GM18868 (cell line): ENCODE measurements around the gene PYROXD2.

Experiments
- ATAC-seq: cut with Tn5 transposase; IDR thresholded peaks from one replicate; pipeline ENCODE4 v1.9.1; 2021; ENCODE audit warnings: mild to moderate bottlenecking, moderate library complexity; ENCODE audit not compliant: unreplicated experiment

Gene PYROXD2

GRCh38 chr10:98416606-98417388 lies 1.8 kb upstream of the PYROXD2 start:
- ATAC-seq = no peak

- ATAC-seq = no peak
These were observed 743 bp upstream of the PYROXD2 start for GRCh38 chr10:98415731-98416119.

DNA sequence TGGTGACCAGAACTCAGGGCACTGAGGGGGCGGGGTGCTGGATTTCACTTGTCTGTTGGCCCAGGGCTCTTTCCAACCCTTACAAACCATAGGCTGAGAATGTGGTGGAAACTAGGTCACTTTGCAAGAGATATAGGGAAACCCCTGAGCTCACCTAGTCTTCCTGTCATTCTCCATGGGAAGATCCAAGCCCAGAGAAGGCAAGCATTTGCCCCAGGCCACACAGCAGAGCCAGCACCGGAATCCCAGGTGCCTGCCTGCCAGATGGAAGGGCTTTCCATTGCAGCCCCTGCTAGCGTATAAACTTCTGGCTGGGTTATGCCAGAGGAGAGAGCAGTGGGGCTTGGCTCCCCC lies 427 bp downstream of the PYROXD2 start:
- peak; percentile 13 for ATAC-seq

- no peak for ATAC-seq
These were observed 3.2 kb downstream of the PYROXD2 start for GRCh38 chr10:98411768-98412167.

DNA sequence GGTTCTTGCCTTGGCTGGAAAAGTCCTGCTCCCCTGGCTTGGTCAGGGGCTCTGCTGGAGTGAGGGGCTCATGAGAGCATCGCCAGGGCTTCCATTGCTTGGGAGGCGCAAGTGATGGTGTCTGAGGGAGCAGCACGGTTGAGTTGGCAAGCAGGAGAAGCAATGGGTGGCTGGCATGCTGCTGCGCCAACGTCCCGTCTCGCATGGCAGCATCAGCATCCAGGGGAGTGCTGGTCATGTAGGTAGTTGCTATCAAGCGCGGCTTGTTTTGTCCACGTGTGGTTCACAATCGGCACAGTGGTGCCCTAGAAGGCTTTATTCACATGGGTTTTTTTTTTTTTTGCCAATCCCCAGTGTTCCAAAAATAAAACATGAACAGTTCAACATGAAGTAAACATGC lies 3.8 kb downstream of the PYROXD2 start:
- no peak for ATAC-seq

- no peak for ATAC-seq
These were observed 4.2 kb downstream of the PYROXD2 start for GRCh38 chr10:98410759-98411158.

GRCh38 chr10:98410135-98410743 lies 4.7 kb downstream of the PYROXD2 start:
- no peak for ATAC-seq

DNA sequence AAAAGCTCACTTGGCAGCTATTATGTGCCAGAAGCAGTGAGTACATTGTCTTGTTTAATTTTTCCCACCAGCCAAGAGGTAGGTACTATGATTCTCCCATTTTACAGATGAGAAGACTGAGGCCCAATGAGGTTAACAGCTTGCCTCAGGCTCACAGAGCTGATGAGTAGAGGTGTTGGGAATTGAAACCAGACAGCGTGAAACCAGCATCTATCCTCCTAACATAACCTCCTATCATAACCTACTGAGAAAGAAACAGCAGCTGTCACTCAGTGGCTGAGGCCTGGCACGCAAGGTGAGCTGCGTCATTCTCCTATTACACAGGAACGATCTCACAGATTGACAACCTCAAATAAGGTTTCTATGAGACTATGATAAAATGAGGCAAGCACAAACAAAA lies 6.2 kb downstream of the PYROXD2 start:
- no peak for ATAC-seq

- ATAC-seq = no peak
These were observed 7.2 kb downstream of the PYROXD2 start for GRCh38 chr10:98407744-98408241.

DNA sequence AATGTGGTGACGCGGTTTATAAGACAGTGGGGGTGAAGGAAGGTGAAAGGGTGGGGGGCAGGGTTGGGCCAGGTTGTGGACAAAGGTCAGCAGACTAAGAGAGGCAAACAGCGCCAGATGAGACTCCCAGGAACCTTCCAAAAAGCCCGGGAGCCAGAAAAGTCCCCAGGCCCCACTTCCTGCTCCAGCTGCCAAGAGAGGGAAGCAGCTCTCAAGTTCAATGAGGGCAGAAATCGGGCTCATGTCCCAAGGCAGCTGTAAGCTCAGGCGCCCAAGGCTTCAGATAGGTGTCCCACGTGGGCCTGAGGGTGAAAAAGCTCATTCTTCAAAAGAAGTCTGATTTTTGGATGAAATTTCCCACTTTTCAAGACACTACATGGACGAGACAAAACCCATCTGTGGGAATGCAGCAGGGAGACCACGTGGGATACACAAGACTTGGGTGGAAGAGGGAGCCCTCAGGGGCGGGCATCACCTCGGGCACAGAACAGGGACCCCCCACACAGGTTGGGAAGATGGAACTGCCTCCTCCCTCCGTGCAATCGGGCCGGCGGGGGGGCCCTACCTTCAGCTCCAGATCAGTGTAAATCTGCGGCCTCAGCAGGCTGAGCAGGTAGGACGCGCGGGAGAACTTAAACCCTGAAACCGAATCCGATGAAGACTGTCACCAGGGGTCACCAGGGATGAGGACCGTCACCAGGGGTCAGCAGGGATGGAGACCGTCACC lies 7.8 kb downstream of the PYROXD2 start:
- ATAC-seq = no peak

DNA sequence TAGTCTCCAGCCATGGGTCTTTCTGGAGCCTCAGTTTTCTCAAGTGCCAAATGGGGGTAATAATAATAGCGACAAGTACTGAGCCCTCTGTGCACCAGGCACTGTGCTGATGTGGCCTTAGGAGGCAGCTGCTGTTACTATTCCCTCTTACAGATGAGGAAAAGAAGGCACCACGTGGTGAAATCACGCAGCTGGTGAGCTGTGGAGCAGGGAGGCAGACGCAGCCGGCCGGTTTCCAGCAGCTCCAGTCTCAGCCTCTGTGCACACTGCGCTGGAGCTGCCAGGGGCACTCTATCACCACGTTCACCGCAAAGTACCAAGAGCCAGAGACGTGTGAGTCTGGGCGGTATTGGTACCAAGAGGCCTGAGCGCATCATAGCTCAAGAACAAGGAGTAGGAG lies 9.6 kb downstream of the PYROXD2 start:
- no peak for ATAC-seq

DNA sequence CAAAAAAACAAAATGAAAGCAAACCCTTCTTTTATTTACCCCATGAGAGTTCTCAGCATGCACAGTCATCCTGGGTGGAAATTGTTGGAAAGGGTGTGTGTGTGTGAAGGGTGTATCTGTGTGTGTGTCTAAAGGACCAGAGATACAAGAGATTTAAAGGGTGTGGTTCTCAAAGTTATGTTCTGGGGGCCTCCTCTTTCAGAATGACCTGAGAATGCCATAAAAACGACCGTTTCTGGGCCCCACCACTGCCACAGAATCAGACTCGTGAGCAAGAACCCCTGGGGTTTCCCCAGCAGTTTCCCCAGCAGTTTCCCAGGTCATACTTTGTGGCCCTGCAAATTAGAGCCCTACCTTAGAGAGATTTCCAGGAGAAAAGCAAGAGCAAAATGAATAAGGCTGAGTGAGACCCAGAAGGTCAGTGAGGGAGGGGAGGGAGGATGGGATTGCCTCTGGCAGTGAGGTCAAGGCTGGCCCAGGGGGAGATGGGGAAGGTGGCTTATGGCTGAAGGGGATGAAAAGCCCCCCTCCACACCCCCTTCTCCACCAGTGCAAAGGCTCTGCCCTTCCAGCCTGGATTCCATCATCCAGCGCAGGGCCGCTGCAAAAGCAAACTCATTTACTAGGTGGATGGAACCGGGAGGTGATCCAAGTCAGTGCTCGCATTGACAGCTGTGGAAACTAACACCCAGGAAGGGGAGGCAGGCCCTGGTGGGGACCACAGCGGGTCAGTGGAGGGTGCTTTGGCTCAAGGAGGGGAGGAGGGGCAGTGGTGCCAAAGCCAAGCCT lies 10.2 kb downstream of the PYROXD2 start:
- ATAC-seq = peak; percentile 80

- ATAC-seq = no peak
These were observed 11.0 kb downstream of the PYROXD2 start for GRCh38 chr10:98403812-98404504.

DNA sequence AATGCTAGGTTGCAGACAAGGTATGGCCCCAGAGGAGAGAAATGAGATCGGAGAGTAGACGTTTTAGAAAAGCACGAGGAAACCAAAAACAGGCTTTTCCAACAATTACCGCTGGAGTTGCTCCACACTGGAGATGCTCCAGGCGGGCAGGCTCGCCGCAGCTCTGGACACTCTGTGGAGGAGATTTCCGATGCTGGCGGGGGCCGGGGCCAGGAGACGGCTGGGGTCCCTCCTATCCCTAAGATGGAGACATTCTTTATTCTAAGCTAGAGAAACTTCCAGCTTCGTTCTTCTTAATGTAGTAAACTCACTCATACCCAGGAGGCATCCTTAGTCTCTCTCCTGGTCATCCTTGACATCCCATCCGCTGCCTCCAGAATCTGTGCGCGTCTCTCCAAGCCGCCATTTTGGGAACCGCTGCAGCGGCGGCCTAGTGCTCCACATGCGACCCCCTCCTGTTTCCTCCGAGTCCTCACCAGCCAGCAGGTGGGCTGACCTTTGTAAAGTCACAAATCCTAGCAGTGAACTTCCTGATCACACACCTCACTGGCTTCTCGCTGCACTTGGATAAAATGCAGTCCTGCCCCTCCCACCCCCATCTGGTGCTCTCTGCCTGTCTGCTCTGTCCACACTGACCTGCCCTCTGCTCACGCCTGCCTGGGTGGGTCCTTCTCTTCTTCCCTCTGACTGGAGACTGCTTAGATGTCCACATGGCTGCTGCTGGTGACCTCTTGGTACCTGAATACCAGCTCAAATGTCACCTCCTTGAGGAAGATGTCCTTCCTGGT lies 11.9 kb downstream of the PYROXD2 start:
- no peak for ATAC-seq

GRCh38 chr10:98402478-98402877 lies 12.5 kb downstream of the PYROXD2 start:
- ATAC-seq = no peak

DNA sequence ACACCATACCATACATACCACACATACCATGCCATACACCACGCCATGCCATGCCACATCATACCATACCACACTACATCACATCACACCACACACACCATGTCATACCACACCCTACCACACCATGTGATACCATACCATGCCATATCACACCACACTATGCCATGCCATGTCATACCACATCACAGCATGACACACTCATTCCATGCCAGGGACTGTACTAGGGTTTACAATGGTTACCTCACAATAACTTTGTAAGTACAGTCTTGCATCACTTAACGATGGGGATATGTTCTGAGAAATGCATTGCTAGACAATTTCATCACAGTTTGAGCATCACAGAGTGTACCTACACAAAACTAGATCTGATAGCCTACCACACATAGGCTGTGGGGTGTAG lies 14.5 kb downstream of the PYROXD2 start:
- ATAC-seq = no peak

DNA sequence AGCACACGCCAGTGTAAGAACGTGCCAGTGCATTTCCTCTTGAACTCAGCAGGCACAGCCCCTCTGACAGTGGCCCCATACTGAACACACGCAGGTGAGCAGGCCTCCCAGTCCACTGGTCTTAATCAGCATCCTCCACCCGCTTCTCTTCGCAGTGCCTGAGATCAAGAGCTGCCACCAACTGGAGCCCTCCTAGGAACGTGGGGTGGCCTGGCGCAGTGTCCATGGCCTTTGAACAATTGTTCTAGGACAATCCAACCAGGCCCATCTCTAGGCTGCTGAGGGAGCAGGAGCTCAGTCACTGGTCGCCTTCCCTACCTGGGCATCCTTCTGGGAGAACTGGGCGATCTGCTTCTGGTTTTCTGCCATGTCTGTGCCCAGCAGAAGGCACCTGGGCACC lies 15.2 kb downstream of the PYROXD2 start:
- ATAC-seq = no peak

GRCh38 chr10:98397089-98397600 lies 17.8 kb downstream of the PYROXD2 start:
- ATAC-seq = no peak
